GM23248 (cell line): ENCODE measurements around the gene TAOK3.

Experiments
- EZH2 ChIP-seq: fragments of 200-600 bp; sonication (generic); IDR thresholded peaks from 2 replicates; pipeline ENCODE4 v1.6.1; 2018; ENCODE audit warnings: antibody characterized with exemption, mild to moderate bottlenecking; ENCODE audit not compliant: insufficient read depth, poor library complexity, severe bottlenecking
- EZH2phosphoT487 ChIP-seq: fragments of 200-600 bp; sonication (generic); IDR thresholded peaks from 2 replicates; pipeline ENCODE4 v1.6.1; 2018; ENCODE audit warnings: antibody characterized with exemption, moderate library complexity, mild to moderate bottlenecking, low read depth; ENCODE audit not compliant: insufficient read depth

DNA sequence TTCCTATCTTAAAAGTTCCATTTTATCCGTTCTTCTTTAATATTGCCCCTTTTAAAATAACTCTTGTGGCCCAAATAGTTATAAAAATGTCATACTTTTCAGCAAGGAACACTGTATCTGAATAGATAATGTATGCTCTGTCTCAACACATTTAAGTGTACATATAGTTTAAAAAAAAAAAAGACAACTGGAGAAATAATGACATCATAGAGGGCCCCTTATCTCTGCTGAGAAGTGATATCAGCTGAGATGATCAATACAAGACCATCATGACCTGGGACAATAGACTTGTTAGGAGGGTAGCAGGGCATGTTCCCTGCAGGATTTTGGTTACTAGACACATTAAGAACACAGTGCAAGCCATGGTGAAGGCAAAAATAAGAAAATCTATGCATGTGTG lies 159.3 kb downstream of the TAOK3 start:
- no peak for TF ChIP-seq EZH2
- TF ChIP-seq EZH2phosphoT487: no peak
